Loucy (cell line): ENCODE results near the gene ETFB.

Source experiments
- H2AFZ ChIP-seq: fragments of 200-600 bp; sonication (generic); 2 replicates; pipeline ENCODE4 v1.6.0; 2016; ENCODE audit warnings: antibody characterized with exemption, mild to moderate bottlenecking, low read length, moderate library complexity
- H3F3A ChIP-seq: fragments of 200-600 bp; 2 replicates; pipeline ENCODE4 v1.6.0; 2016; ENCODE audit warnings: antibody characterized with exemption, low read depth, mild to moderate bottlenecking
- H3K27me3 ChIP-seq: fragments of 200-600 bp; sonication (generic); 2 replicates; pipeline ENCODE4 v1.6.1; 2014; ENCODE audit warnings: low read length, mild to moderate bottlenecking; ENCODE audit not compliant: insufficient read depth, poor library complexity, severe bottlenecking
- H3K36me3 ChIP-seq: fragments of 200-600 bp; sonication (generic); 2 replicates; pipeline ENCODE4 v1.6.1; 2016; ENCODE audit warnings: low read length; ENCODE audit not compliant: insufficient read depth
- H3K4me1 ChIP-seq: fragments of 200-600 bp; sonication (generic); 2 replicates; pipeline ENCODE4 v1.5.1; 2014; ENCODE audit warnings: low read length, mild to moderate bottlenecking; ENCODE audit not compliant: insufficient read depth, poor library complexity, severe bottlenecking
- H3K4me2 ChIP-seq: fragments of 200-600 bp; sonication (generic); 2 replicates; pipeline ENCODE4 v1.6.0; 2014; ENCODE audit warnings: antibody characterized with exemption, low read length, low read depth, mild to moderate bottlenecking; ENCODE audit not compliant: poor library complexity, severe bottlenecking
- H3K4me3 ChIP-seq: fragments of 200-600 bp; sonication (generic); 2 replicates; pipeline ENCODE4 v1.5.1; 2014; ENCODE audit warnings: low read length, mild to moderate bottlenecking, mixed read lengths; ENCODE audit not compliant: poor library complexity, severe bottlenecking
- H3K79me2 ChIP-seq: fragments of 200-600 bp; sonication (generic); 2 replicates; pipeline ENCODE4 v1.6.1; 2014; ENCODE audit warnings: low read length; ENCODE audit not compliant: insufficient read depth
- H3K9ac ChIP-seq: fragments of 200-600 bp; sonication (generic); 2 replicates; pipeline ENCODE4 v1.6.0; 2014; ENCODE audit warnings: mild to moderate bottlenecking, low read depth, low read length, moderate library complexity; ENCODE audit not compliant: poor library complexity, severe bottlenecking
- H3K9me2 ChIP-seq: fragments of 200-600 bp; sonication (generic); replicated peaks from 2 replicates; pipeline ENCODE4 v1.6.1; 2016; ENCODE audit warnings: low read depth, low read length, mixed read lengths
- H3K9me3 ChIP-seq: fragments of 200-600 bp; sonication (generic); 2 replicates; pipeline ENCODE4 v1.6.1; 2014; ENCODE audit warnings: mild to moderate bottlenecking, antibody characterized with exemption, low read length, low read depth; ENCODE audit not compliant: insufficient read depth
- H4K20me1 ChIP-seq: fragments of 200-600 bp; sonication (generic); 2 replicates; pipeline ENCODE4 v1.6.0; 2014; ENCODE audit warnings: antibody characterized with exemption, low read length, mild to moderate bottlenecking; ENCODE audit not compliant: insufficient read depth, poor library complexity, severe bottlenecking
- EZH2phosphoT487 ChIP-seq: fragments of 200-600 bp; IDR thresholded peaks from 2 replicates; pipeline ENCODE4 v1.6.1; 2018; ENCODE audit warnings: antibody characterized with exemption, mild to moderate bottlenecking, moderate library complexity, borderline replicate concordance
- TF ChIP-seq, protein P1 (sequence below): fragments of 200-600 bp; sonication (generic); conservative IDR thresholded peaks from 2 replicates; pipeline ENCODE4 v1.5.1; 2014; ENCODE audit warnings: mild to moderate bottlenecking, antibody characterized with exemption, low read length

The ETFB gene

DNA sequence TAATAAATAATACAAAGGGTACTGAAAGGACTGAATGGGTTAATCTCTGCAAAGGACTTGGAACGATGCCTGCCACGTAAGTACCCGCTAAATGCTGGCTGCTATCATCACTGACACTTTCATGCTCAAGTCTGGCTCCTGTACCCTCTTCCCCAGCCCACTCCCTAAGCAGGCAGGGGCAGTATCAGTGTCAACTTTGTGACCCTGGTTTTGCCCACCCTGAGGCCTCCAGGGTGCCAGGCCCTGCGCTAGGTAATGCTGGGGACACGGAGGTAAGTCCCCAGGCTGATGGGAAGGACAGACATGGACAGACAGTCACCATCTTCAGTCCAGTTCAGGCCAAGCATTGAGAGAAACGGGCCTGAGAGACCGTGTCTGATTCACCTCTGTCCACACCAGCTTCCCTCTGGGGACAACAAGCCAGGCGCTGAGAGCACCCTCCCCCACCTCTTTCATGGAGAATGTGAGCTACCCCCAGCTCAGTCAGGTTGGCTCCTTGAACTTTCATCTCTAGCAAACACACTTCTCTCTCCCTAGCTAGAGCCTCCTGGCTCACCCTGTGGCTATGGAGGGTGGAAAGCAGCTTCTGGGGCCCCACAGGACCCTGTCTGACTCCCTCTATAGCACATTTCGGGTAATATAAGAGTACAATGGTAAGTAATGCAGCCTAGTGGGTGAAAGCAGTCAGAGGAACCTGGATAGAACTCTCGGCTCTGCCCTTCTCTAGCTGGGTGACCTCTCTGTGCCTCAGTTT, 800 bp downstream of the ETFB start:
- Histone ChIP-seq H2AFZ (peak overlapping the region; percentile 83), H3K4me3 (peak overlapping the region; percentile 99), H3K9ac (peak overlapping the region; percentile 94), H3K9me3 (no peaks in the 10 kb centered on the region), H3K4me2 (peak overlapping the region; percentile 96), H4K20me1 (no peaks in the 10 kb centered on the region), H3K4me1 (peaks cover 47% of the 10 kb centered on the region), H3K27me3 (no peaks in the 10 kb centered on the region), H3K9me2 (no peaks in the 10 kb centered on the region), H3K79me2 (peaks cover 54% of the 10 kb centered on the region), H3F3A (no peaks in the 10 kb centered on the region), H3K36me3 (no peaks in the 10 kb centered on the region)
- no peak for TF ChIP-seq EZH2phosphoT487
- TF ChIP-seq, protein P1, sequence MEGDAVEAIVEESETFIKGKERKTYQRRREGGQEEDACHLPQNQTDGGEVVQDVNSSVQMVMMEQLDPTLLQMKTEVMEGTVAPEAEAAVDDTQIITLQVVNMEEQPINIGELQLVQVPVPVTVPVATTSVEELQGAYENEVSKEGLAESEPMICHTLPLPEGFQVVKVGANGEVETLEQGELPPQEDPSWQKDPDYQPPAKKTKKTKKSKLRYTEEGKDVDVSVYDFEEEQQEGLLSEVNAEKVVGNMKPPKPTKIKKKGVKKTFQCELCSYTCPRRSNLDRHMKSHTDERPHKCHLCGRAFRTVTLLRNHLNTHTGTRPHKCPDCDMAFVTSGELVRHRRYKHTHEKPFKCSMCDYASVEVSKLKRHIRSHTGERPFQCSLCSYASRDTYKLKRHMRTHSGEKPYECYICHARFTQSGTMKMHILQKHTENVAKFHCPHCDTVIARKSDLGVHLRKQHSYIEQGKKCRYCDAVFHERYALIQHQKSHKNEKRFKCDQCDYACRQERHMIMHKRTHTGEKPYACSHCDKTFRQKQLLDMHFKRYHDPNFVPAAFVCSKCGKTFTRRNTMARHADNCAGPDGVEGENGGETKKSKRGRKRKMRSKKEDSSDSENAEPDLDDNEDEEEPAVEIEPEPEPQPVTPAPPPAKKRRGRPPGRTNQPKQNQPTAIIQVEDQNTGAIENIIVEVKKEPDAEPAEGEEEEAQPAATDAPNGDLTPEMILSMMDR: peak; percentile 49

DNA sequence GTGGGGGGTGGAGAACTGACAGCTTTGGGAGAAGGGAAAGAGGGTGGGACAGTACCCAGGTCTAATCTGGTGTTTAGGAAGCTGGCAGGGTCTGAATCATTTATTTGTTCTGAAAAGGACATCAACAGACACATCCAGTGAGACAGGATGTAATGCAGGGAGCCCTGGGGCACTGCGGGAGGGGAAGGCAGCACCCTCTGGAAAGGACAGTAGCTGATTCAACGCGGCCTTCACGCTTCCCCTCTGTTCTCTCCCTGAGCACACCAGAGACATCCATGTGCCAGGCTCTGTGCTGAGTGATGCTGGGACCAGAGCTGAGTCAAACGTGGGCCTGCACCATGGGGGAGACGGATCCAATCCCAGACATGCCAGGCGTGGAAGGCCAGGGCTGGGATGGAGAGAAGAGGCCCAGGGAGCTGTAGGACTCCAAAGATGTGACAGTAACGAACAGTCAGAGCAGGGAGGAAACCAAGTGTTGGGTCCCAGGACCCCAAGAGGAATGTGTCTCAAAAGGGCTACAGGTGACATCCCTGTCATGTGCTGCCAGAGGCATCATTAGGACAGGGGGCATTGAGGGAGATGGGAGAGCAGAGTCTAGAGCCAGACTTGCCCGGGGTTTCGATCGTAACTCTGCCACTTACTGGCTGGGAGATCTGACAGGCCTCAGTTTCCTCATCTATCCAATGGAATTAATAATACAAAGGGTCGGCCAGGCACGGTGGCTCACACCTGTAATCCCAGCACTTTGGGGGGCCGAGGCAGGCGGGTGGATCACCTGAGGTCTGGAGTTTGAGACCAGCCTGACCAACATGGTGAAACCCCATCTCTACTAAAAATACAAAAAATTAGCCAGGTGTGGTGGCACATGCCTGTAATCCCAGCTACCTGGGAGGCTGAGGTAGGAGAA, 1.7 kb downstream of the ETFB start:
- Histone ChIP-seq H3K36me3 (no peaks in the 10 kb centered on the region), H3K27me3 (no peaks in the 10 kb centered on the region), H3K79me2 (peaks cover 46% of the 10 kb centered on the region), H3F3A (no peaks in the 10 kb centered on the region), H2AFZ (no peak overlapping the region), H3K4me2 (peak overlapping the region; percentile 96), H3K4me1 (peaks cover 44% of the 10 kb centered on the region), H3K9ac (peak overlapping the region; percentile 50), H3K4me3 (peak overlapping the region; percentile 16), H3K9me2 (no peaks in the 10 kb centered on the region), H4K20me1 (no peaks in the 10 kb centered on the region), H3K9me3 (no peaks in the 10 kb centered on the region)
- TF ChIP-seq, protein P1: no peak
- no peak for TF ChIP-seq EZH2phosphoT487

DNA sequence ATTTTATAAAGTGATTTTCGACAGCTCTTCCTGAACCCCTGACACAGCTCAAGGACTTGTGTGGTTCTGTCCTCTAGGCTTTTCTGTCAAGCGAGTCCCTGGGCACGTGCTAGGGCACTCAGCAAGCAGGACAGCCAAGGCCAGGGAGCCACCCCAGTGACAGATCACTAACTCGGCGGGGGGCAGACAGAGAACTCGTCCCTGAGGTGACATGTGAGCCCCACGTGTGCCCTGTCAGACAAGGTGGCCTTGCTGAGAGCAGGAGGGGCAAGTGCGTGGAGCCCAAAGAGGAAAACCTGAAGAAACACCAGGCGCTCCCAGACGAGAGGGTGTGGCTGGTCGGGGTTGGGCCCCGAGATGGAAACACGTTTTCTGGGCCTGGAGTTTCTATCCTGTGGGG, 4.9 kb downstream of the ETFB start:
- no peaks in the 10 kb centered on the region for H3F3A ChIP-seq
- no peak overlapping the region for H3K9ac ChIP-seq
- no peaks in the 10 kb centered on the region for H4K20me1 ChIP-seq
- no peaks in the 10 kb centered on the region for H3K9me3 ChIP-seq
- no peak overlapping the region for H3K4me2 ChIP-seq
- H3K4me1 ChIP-seq: peaks cover 35% of the 10 kb centered on the region
- H3K79me2 ChIP-seq: peaks cover 23% of the 10 kb centered on the region
- no peaks in the 10 kb centered on the region for H3K9me2 ChIP-seq
- H3K27me3 ChIP-seq: no peaks in the 10 kb centered on the region
- no peak overlapping the region for H3K4me3 ChIP-seq
- TF ChIP-seq EZH2phosphoT487: no peak
- TF ChIP-seq, protein P1: no peak
- H2AFZ ChIP-seq: no peak overlapping the region
- no peaks in the 10 kb centered on the region for H3K36me3 ChIP-seq
